ENCODE data around the gene TNNI3K.

TNNI3K gene

DNA sequence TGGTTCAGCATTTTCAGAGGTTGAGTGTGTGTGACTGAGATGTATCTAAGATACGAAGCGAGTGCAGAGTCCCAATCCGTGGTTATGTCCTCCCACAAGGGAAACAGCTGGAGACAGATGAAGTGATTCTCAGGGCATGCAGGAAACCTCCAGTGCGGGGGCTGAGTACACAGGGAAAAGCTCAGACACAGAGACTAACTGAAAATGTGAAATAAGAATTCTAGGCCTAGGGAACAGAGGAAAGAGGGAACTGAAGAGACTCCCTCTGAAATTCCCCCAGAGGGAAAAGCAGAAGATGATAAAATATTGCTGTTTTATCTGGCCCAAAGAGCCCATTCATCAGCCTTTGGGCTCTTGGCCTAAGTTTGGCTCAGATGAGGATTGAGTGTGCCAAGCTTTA, 160.4 kb downstream of the TNNI3K start:
- no peak for FAIRE-seq

- FAIRE-seq: no peak
Measured at GRCh38 chr1:74396462-74396861, 161.3 kb downstream of the TNNI3K start.

DNA sequence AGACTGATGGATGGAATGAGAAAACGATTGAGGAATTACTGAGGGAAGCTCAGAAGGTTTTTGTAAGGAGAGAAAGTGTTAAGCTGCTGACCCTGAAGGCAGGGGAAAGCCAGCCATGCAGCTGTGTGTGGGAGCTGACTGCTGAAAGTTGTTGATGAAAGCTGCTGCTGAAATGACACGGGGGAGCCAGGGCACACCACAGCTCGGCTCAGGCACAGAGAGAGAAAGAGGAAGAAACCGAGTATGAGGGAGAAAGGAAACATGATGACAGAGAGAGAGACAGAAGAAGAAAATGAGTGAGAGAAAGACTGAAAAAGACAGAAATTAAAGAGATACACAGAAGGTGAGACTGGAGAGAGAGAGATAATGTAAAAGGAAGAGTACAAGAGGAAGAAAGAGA, 161.7 kb downstream of the TNNI3K start:
- FAIRE-seq: no peak

DNA sequence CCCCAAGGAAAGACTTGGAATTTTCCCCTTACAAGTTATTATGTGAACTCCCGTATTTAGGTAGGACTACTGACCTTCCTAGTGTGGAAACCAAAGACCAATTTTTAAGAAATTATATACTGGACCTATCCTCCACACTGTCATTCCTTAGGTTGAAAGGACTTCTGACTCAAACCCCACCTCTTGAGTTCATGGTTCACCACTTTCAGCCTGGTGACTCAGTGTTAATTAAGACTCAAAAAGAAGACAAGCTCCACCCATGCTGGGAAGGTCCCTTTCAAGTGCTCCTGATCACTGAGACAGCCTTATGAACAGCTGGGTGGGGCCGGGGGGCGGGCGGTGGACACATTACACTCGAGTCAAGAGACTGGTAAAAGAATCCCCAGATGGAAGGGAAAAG, 164.1 kb downstream of the TNNI3K start:
- no peak for FAIRE-seq

GRCh38 chr1:74402873-74403272, 167.7 kb downstream of the TNNI3K start:
- no peak for FAIRE-seq

DNA sequence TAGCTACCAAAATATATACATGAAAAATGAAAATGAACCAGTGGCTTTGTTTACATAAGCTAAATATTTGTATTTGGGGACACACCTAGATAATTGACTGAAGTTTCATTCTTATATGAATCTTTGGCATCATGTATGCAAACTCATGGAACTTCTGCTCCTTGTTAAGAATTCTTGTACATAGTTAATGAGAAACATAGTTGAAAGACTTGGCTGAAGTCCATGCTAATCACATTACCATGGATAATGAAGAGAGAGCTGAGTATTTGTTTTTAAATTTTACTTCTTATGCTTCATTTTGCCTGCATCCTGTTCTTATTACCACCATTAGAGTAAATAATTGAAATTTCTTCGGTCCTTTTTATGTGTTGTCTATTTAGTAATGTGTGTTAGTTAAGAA, 168.4 kb downstream of the TNNI3K start:
- no peak for FAIRE-seq

DNA sequence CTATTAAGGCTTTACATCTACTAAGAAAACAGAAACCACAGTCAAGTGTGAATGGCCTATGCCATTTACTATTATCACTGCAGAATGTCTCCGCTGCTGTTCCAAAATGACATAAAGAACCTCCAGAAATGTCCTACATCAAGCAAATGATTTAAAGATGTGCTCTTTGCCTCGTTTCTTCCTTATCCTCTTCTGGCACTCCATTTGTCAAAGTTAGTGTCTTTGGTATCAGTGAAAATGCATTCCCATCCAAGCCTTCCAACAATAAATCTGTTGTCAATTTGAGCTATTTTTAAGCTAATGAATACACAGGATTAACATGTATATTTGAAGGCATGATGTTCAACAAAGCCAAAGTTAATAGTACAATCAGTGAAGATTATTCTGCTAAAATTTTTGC, 171.6 kb downstream of the TNNI3K start:
- no peak for FAIRE-seq

DNA sequence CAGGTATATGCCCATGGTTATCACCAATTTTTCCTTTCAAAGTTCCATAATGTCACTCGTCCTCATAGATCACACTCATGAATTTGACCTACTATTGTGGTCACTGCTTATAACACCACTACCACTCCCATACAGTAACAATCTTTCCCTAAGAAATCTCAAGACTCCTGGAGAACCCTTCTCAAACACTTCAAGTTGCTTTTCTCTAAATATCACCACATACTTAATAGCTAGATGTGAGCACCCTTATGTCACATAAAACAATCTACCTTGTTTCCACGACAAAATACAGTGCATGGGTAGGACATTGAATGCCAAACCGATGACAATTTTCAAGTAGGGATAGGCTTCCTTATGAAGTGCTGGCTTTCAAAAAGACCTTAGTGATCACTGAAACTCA, 172.7 kb downstream of the TNNI3K start:
- FAIRE-seq: no peak

DNA sequence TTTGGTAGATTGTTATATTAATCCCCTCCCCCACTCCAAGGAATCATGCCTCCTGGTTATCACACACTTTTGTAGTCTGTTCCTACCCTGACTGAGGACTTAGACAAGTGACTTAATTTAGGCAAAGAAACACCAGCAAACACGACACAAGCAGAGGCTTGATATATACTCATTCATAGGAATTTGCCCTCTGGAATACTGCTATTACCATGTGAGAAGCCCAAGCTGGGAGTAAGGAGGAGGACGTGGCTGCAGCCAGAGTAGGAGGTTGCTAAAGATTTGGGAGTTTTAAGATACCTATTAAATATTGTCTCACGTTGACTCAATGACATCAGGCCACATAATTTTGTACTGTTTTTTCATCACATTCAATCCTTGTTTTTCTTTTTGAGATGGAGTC, 177.1 kb downstream of the TNNI3K start:
- no peak for FAIRE-seq

DNA sequence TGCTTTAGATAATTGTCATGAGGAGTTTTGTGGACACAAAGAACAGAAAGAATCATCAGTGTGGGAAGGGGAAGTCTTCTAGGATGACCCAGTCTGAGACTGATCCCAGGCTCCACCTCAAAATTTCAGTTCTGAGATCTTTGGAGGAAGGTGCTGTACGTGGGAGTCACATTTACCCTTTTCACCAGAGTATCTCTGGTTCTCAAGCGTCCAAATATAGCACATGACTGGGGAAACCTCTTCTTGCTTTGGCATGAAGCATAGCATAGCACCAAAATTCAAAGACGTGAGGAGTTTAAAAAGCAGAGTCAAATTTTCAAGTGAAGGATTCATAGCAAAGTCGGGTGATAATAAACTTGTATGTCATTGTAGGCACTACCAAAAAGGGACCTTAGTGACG, 180.7 kb downstream of the TNNI3K start:
- FAIRE-seq: no peak

- no peak for FAIRE-seq
Measured at GRCh38 chr1:74419611-74420010, 184.4 kb downstream of the TNNI3K start.

- FAIRE-seq: no peak
Measured at GRCh38 chr1:74420467-74420866, 185.3 kb downstream of the TNNI3K start.

GRCh38 chr1:74422421-74423292, 187.5 kb downstream of the TNNI3K start:
- no peak for FAIRE-seq

- no peak for FAIRE-seq
Measured at GRCh38 chr1:74423471-74423870, 188.3 kb downstream of the TNNI3K start.

DNA sequence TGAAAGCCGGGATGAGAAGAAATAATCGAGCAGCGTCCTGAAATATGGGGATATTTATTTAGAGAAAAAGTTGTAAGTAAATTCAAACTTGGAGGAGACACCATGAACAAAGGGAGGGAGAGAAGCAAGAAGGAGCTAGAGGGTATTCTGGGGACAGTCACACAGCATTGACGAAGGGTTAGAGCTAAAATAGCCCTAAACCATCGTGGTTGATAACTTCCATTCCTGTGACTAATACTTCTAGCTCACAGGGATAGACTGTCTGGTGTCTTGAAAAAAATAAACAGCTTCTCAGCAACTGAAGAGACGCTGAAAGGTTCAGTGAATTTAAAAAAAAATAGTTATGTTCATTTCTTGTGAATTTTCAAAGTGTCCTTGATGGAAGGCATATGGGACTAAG, 190.5 kb downstream of the TNNI3K start:
- no peak for FAIRE-seq

DNA sequence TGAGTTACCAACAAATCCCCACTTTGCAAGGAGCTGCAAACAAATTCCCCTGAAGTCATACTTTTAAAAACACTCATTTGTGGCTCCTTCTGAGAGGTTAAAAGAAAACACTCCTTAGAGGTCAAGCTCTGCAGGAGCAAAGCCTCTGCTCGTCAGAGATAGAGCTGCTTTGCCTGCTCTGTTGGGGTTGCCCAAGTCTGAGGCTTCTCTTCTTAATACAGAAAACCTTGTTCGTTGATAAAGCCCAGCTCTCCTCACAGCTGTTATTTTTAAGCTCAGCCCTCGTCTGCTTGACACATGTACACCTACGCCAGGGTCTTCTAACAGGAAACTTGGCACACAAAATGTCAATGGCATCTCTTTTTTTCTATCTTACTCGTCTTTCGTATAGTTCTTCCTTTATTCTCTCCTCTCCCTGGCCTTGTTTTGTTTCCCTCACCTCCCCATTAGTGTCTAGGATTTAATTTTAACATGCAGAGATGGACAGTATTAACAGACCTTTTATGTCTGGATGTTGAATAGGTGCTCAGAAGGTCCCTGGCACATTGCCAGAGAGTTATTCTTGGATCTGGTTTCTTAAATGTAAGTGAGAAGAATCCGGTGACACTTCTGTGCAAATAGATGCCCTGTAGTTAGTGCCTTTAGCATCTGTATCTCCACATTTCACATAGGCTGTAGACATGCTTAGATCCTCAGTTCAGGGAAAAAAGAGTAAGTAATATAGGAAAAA, 191.2 kb downstream of the TNNI3K start:
- no peak for FAIRE-seq

- no peak for FAIRE-seq
Measured at GRCh38 chr1:74427681-74428080, 192.5 kb downstream of the TNNI3K start.

GRCh38 chr1:74429580-74429979, 194.4 kb downstream of the TNNI3K start:
- no peak for FAIRE-seq

DNA sequence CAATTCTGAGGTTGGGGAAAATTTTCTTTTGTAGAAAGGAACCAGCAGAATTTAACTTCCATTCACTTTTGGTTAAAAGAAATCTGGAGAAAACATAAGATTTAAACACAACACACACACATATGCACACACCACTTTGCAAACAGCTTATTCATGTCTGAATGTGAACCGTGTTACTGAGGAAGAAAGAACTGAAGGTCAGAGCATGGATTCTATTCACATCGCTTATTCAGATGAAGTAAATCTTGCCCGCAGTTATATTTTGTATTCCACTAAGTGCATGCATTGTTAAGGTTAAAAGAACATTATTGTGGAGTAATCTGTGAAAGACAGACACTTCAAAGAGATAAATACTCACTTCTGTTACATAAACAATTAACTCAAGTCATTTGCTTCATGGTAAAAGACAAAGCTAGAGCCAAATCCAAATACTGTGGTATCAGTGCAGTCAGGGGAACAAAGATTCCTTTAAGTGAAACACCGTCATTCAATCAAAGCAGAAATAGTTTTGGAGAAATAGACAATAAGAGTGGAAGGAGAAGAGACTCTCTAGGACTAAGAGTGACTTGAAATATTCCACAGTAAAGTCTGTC, 195.3 kb downstream of the TNNI3K start:
- FAIRE-seq: no peak

- FAIRE-seq: no peak
Measured at GRCh38 chr1:74431531-74431930, 196.3 kb downstream of the TNNI3K start.

DNA sequence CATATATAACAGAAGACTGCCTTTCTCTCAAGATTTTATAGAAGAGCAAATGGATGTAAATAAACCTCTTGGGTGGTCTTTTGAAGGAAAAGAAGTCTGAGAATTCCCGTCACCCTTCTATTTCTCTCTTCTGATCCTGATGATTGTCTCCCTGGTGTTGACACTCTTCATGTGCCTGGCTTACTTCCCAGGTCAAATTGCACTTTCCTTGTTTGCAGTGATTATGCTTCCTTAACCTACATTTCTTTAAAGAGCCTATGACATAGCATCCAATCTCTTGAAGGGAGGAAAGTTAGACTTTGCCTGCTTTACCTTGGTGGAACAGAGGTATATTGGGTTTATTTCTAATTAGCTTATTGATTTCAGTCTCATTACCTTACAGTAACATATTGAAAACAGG, 197.1 kb downstream of the TNNI3K start:
- FAIRE-seq: no peak

DNA sequence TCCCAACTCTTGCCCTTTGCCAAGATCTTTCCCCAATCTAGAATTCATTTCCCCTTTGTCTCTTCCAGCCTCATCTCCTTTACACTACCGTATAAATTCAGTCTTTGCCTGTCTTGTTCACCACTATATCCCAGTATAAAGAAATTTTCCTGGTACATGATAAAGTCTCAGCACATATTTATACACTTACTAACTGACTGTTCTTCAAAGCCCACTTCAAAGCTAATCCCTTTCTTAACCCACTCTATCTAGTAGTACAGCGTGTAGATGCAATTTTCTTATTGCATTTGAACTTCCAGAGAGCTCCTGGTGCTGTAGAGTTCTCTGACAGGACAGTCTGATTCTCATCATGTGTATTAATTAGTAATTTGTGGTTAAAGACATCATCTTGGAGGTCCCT, 199.1 kb downstream of the TNNI3K start:
- FAIRE-seq: no peak

GRCh38 chr1:74436078-74436477, 200.9 kb downstream of the TNNI3K start:
- FAIRE-seq: no peak

DNA sequence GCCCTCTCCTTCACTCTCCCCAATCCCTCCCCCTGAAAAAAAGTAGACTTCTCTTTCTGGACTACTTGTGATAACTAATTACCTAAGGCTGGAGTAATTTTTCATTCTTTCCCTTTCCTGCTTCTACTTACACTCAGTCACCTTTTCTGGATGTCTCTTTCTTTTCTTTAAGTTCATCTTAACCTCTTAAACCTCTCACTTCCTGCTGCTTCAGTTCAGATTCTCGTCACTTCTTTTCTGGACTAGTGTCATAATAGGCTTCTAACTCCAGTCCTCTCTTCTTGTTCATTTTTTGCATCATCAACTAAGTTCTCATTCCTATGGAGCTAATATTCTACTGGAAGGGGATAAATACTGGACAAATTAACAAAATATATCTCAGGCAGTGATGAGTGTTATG, 201.8 kb downstream of the TNNI3K start:
- no peak for FAIRE-seq

Data from A204.1 (cell line).